ENCODE data around the gene GALNT4. TPM values are rescaled to one million over a fixed set of nuclear protein-coding genes. Genes with fewer than 3 reads are reported as not detected.

GALNT4 gene
- total RNA-seq, 1 donor from 2014 or later = 6.4 TPM

DNA sequence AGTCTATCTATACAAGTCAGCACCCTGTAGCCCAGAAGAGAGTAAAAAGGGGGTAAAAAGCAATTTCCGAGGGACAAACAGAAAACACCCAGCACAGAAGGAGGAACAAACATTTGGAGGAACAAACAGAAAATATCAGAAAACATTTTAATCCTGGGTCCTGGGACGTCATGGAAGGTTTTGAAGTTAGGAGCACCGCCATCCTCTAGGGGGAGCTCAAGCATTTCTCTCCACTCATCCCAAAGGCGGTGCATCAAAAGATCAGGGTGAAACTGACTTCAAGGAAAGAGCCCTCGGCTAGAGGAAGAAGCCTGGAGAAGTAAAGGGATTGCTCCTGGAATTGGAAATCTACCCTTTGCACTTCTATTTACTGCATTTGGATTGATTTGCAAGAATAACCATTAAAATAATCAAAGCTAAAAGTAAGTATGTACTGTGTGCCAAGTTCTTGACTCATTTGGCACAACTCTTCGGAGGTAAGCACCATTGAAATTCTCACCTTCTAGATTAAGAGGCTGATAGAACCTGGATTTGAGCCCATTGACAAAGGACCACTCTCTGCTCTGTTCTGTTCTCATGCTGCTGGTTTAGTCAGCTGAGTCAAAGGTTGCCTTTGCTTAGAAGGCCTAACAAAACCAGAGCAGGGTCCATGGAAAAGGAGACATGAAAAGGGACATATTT is 18.5 kb upstream of the GALNT4 start:
- TF ChIP-seq, protein P1, sequence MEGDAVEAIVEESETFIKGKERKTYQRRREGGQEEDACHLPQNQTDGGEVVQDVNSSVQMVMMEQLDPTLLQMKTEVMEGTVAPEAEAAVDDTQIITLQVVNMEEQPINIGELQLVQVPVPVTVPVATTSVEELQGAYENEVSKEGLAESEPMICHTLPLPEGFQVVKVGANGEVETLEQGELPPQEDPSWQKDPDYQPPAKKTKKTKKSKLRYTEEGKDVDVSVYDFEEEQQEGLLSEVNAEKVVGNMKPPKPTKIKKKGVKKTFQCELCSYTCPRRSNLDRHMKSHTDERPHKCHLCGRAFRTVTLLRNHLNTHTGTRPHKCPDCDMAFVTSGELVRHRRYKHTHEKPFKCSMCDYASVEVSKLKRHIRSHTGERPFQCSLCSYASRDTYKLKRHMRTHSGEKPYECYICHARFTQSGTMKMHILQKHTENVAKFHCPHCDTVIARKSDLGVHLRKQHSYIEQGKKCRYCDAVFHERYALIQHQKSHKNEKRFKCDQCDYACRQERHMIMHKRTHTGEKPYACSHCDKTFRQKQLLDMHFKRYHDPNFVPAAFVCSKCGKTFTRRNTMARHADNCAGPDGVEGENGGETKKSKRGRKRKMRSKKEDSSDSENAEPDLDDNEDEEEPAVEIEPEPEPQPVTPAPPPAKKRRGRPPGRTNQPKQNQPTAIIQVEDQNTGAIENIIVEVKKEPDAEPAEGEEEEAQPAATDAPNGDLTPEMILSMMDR (IDR thresholded peaks at IDR 0.05; ENCODE audit: unreplicated experiment) = peak; percentile 81
- DNase-seq (ENCODE audit: low spot score in 2 of 2, unreplicated experiment in 2 of 2) = peak in 1 of 2 experiments; percentile 73
- Mint-ChIP-seq H3K27ac (no peak overlapping the region), H3K36me3 (no peaks in the 10 kb centered on the region), H3K4me3 (no peak overlapping the region), H3K9me3 (no peaks in the 10 kb centered on the region), H3K27me3 (ENCODE audit: low read depth) (no peaks in the 10 kb centered on the region), H3K4me1 (peaks cover 37% of the 10 kb centered on the region)

- Mint-ChIP-seq H3K27me3 (ENCODE audit: low read depth) (no peaks in the 10 kb centered on the region), H3K36me3 (no peaks in the 10 kb centered on the region), H3K9me3 (no peaks in the 10 kb centered on the region), H3K4me1 (peaks cover 37% of the 10 kb centered on the region), H3K27ac (no peak overlapping the region), H3K4me3 (no peak overlapping the region)
- TF ChIP-seq, protein P1 (IDR thresholded peaks at IDR 0.05; ENCODE audit: unreplicated experiment) = no peak
- DNase-seq (ENCODE audit: low spot score in 2 of 2, unreplicated experiment in 2 of 2) = no peak
These were observed 17.6 kb upstream of the GALNT4 start for GRCh38 chr12:89542236-89542635.

- no peak for DNase-seq (ENCODE audit: low spot score in 2 of 2, unreplicated experiment in 2 of 2)
- H3K9me3 Mint-ChIP-seq = no peaks in the 10 kb centered on the region
- no peaks in the 10 kb centered on the region for H3K27me3 Mint-ChIP-seq (ENCODE audit: low read depth)
- no peaks in the 10 kb centered on the region for H3K36me3 Mint-ChIP-seq
- peaks cover 37% of the 10 kb centered on the region for H3K4me1 Mint-ChIP-seq
- no peak overlapping the region for H3K4me3 Mint-ChIP-seq
- no peak overlapping the region for H3K27ac Mint-ChIP-seq
- TF ChIP-seq, protein P1 (IDR thresholded peaks at IDR 0.05; ENCODE audit: unreplicated experiment) = no peak
These were observed 16.0 kb upstream of the GALNT4 start for GRCh38 chr12:89540586-89540985.

- no peak for DNase-seq (ENCODE audit: low spot score in 2 of 2, unreplicated experiment in 2 of 2)
- no peak overlapping the region for H3K4me3 Mint-ChIP-seq
- H3K27me3 Mint-ChIP-seq (ENCODE audit: low read depth) = no peaks in the 10 kb centered on the region
These were observed 15.0 kb upstream of the GALNT4 start for GRCh38 chr12:89539426-89540223.

GRCh38 chr12:89538897-89539296 is 14.3 kb upstream of the GALNT4 start:
- Mint-ChIP-seq H3K9me3 (no peaks in the 10 kb centered on the region), H3K27me3 (ENCODE audit: low read depth) (no peaks in the 10 kb centered on the region), H3K36me3 (no peaks in the 10 kb centered on the region), H3K27ac (no peak overlapping the region), H3K4me1 (peaks cover 27% of the 10 kb centered on the region), H3K4me3 (no peak overlapping the region)
- TF ChIP-seq, protein P1 (IDR thresholded peaks at IDR 0.05; ENCODE audit: unreplicated experiment) = no peak
- no peak for DNase-seq (ENCODE audit: low spot score in 2 of 2, unreplicated experiment in 2 of 2)

More at GRCh38 chr12:89539426-89540223, 15.0 kb upstream of the GALNT4 start:
- TF ChIP-seq, protein P1 (IDR thresholded peaks at IDR 0.05; ENCODE audit: unreplicated experiment) = no peak
- H3K9me3 Mint-ChIP-seq = no peaks in the 10 kb centered on the region
- H3K36me3 Mint-ChIP-seq = no peaks in the 10 kb centered on the region
- peaks cover 30% of the 10 kb centered on the region for H3K4me1 Mint-ChIP-seq
- no peak overlapping the region for H3K27ac Mint-ChIP-seq

Data from mesothelial cell of epicardium (in vitro differentiated cells).